SK-N-SH (cell line): Measurements from ENCODE around the gene MCF2L2.

Experiments
- CTCF ChIP-seq: fragments of 200-600 bp; sonication (generic); IDR thresholded peaks from 2 replicates; pipeline ENCODE4 v1.6.1; 2017; ENCODE audit warnings: antibody characterized with exemption, mild to moderate bottlenecking, moderate library complexity
- EP300 ChIP-seq, 2 experiments: IDR thresholded peaks; 2 replicates each; pipeline versions ENCODE4 v1.4.0 to v1.6.1; 2012; ENCODE audit warnings: borderline replicate concordance in 1 of 2, low read depth in 1 of 2, low read length in 1 of 2
- EZH2phosphoT487 ChIP-seq: fragments of 200-600 bp; sonication (generic); IDR thresholded peaks from 2 replicates; pipeline ENCODE4 v1.6.1; 2017; ENCODE audit warnings: low read depth, mixed run types, mild to moderate bottlenecking, antibody characterized with exemption, moderate library complexity, borderline replicate concordance
- FOXJ3 ChIP-seq: sonication (generic); formaldehyde crosslinking; IDR thresholded peaks from 2 replicates; pipeline ENCODE4 v1.5.1; 2020; ENCODE audit warnings: mild to moderate bottlenecking, missing genetic modification reagents
- MAX ChIP-seq: IDR thresholded peaks from 2 replicates; pipeline ENCODE4 v1.4.0; 2012; ENCODE audit warnings: low read depth
- MEF2A ChIP-seq: IDR thresholded peaks from 2 replicates; pipeline ENCODE4 v1.4.0; 2012; ENCODE audit warnings: low read depth, borderline replicate concordance
- RCOR1 ChIP-seq: fragments of 150-350 bp; IDR thresholded peaks from 2 replicates; pipeline ENCODE4 v1.6.1; 2017; ENCODE audit warnings: antibody characterized with exemption, low read length
- TCF12 ChIP-seq: IDR thresholded peaks from 2 replicates; pipeline ENCODE4 v1.4.0; 2012
- TEAD4 ChIP-seq: IDR thresholded peaks from 2 replicates; pipeline ENCODE4 v1.4.0; 2012; ENCODE audit warnings: mild to moderate bottlenecking, borderline replicate concordance; ENCODE audit not compliant: insufficient read depth
- YY1 ChIP-seq: IDR thresholded peaks from 2 replicates; pipeline ENCODE4 v1.4.0; 2012; ENCODE audit warnings: low read depth, mild to moderate bottlenecking

DNA sequence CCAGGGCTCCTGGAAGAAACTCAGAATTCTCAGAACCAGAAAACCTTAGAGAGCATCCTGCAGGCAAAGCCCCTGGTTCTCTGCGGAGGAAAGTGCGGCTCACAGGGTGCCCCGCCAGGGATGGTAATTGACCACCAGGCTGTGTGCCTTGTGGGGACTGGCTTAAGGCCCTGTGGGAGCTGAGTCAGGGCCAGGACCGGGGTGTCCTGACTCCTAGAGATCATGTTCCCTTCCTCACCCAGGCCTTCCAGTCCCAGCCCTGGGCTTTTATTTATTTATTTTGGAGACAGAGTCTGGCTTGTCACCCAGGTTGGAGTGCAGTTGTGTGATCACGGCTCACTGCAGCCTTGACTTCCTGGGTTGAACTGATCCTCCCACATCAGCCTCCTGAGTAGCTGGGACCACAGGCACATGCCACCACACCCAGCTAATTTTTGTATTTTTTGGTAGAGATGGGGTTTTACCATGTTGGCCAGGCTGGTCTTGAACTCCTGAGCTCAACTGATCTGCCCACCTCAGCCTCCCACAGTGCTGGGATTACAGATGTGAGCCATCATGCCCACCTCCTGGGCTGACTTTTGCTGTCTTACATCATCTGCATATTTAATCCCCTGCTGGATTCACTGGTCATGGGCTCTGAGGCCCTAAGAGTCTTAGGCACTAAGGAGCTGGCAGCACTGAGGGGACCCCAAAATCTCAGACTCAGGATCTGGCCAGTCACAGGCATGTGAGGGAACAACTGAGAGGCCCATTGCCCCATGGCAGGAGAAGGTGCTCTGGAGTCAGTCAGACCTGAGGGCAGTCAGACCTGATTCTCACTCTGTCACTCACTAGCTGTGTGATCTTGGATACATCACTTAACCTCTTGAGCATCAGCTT, 245.4 kb downstream of the MCF2L2 start:
- no peak for TF ChIP-seq CTCF
- TF ChIP-seq MAX, result no peak
- TF ChIP-seq EZH2phosphoT487, result no peak
- no peak for TF ChIP-seq TEAD4
- TF ChIP-seq MEF2A, result no peak
- TF ChIP-seq YY1, result no peak
- no peak for TF ChIP-seq EP300 (IDR thresholded peaks at IDR 0.05; ENCODE audit: borderline replicate concordance in 1 of 2, low read depth in 1 of 2, low read length in 1 of 2)
- no peak for TF ChIP-seq RCOR1
- no peak for TF ChIP-seq TCF12
- no peak for TF ChIP-seq FOXJ3 (CRISPR knock-in tag)
